ENCODE data around the gene NHLRC2. TPM values are rescaled to one million over a fixed set of nuclear protein-coding genes. Genes with fewer than 3 reads are reported as not detected.

Gene NHLRC2
- total and polyA plus RNA-seq, 10 donors = 3.4 to 71.1 (median 47.1) TPM

GRCh38 chr10:113872139-113873030 is 17.9 kb downstream of the NHLRC2 start:
- Histone ChIP-seq H3K27ac (no peak overlapping the region), H3K4me3 (no peak overlapping the region), H3K9me3 (peaks cover 0 to 19% (median 14%) of the 10 kb centered on the region in 8 donors), H3K36me3 (peaks cover 0 to 15% (median 8%) of the 10 kb centered on the region in 6 donors), H3K27me3 (replicated peaks in 1 of 7) (no peaks in the 10 kb centered on the region), H3K4me1 (peaks cover 0 to 24% (median 0%) of the 10 kb centered on the region in 6 donors)
- TF ChIP-seq POLR2A (IDR thresholded peaks at IDR 0.05) = no peak
- TF ChIP-seq CTCF (IDR thresholded peaks at IDR 0.05 in 8 of 11, conservative IDR thresholded peaks at IDR 0.05 in 3 of 11) = no peak
- no peak for TF ChIP-seq POLR2AphosphoS5 (IDR thresholded peaks at IDR 0.05)
- intact Hi-C loops (cut with DNase I; ENCODE audit: low total_unique reads) = no loop called here
- DNase-seq = no peak
- WGBS, 5 donors = 88 to 91% (median 90%) methylated on average over 3 of the region's 3 CpGs

GRCh38 chr10:113875212-113875611 is 20.8 kb downstream of the NHLRC2 start:
- H3K36me3 ChIP-seq = peaks cover 0 to 38% (median 12%) of the 10 kb centered on the region in 6 donors
- peaks cover 0 to 16% (median 0%) of the 10 kb centered on the region in 6 donors for H3K4me1 ChIP-seq
- intact Hi-C loops (cut with DNase I; ENCODE audit: low total_unique reads) = no loop called here
- peaks cover 0 to 19% (median 14%) of the 10 kb centered on the region in 8 donors for H3K9me3 ChIP-seq
- WGBS, 5 donors = 96 to 100% (median 98%) methylated on average over 1 of the region's 1 CpG
- H3K27me3 ChIP-seq (replicated peaks in 1 of 7) = no peaks in the 10 kb centered on the region
- no peak for DNase-seq
- TF ChIP-seq POLR2AphosphoS5 (IDR thresholded peaks at IDR 0.05) = no peak
- no peak for TF ChIP-seq POLR2A (IDR thresholded peaks at IDR 0.05)
- TF ChIP-seq CTCF (IDR thresholded peaks at IDR 0.05 in 8 of 11, conservative IDR thresholded peaks at IDR 0.05 in 3 of 11) = no peak
- H3K4me3 ChIP-seq = no peak overlapping the region
- no peak overlapping the region for H3K27ac ChIP-seq

GRCh38 chr10:113876461-113876860 is 22.0 kb downstream of the NHLRC2 start:
- Histone ChIP-seq H3K36me3 (peaks cover 0 to 50% (median 12%) of the 10 kb centered on the region in 6 donors), H3K9me3 (peaks cover 0 to 19% (median 14%) of the 10 kb centered on the region in 8 donors), H3K4me3 (no peak overlapping the region), H3K4me1 (peaks cover 0 to 16% (median 0%) of the 10 kb centered on the region in 6 donors), H3K27me3 (replicated peaks in 1 of 7) (no peaks in the 10 kb centered on the region), H3K27ac (no peak overlapping the region)
- DNase-seq = no peak
- TF ChIP-seq CTCF (IDR thresholded peaks at IDR 0.05 in 8 of 11, conservative IDR thresholded peaks at IDR 0.05 in 3 of 11) (no peak), POLR2A (IDR thresholded peaks at IDR 0.05) (no peak), POLR2AphosphoS5 (IDR thresholded peaks at IDR 0.05) (no peak)
- intact Hi-C loops (cut with DNase I; ENCODE audit: low total_unique reads) = no loop called here
- WGBS, 5 donors = 86 to 95% (median 92%) methylated on average over 3 of the region's 3 CpGs

GRCh38 chr10:113879691-113880090 is 25.2 kb downstream of the NHLRC2 start:
- Histone ChIP-seq H3K27me3 (replicated peaks in 1 of 7) (no peaks in the 10 kb centered on the region), H3K9me3 (no peaks in the 10 kb centered on the region), H3K4me3 (no peak overlapping the region), H3K27ac (no peak overlapping the region), H3K36me3 (peaks cover 0 to 81% (median 12%) of the 10 kb centered on the region in 6 donors), H3K4me1 (peaks cover 0 to 16% (median 0%) of the 10 kb centered on the region in 6 donors)
- no peak for DNase-seq
- TF ChIP-seq POLR2AphosphoS5 (IDR thresholded peaks at IDR 0.05) = no peak
- no peak for TF ChIP-seq POLR2A (IDR thresholded peaks at IDR 0.05)
- TF ChIP-seq CTCF (IDR thresholded peaks at IDR 0.05 in 8 of 11, conservative IDR thresholded peaks at IDR 0.05 in 3 of 11) = no peak
- 54 to 65% (median 60%) methylated on average over 2 of the region's 2 CpGs for WGBS, 5 donors
- intact Hi-C loops (cut with DNase I; ENCODE audit: low total_unique reads) = no loop called here
